ENCODE results near the gene RFESD.
"Not testable (repeated sequence)": the region's sequence is repeated elsewhere in the genome, so short reads cannot be mapped to it uniquely, and the experiment has no call there.

The RFESD gene

GRCh38 chr5:95664204-95664786 lies 17.7 kb downstream of the RFESD start:
- DNase-seq (ENCODE audit: low spot score) = peak; percentile 49

GRCh38 chr5:95667061-95667618 lies 20.6 kb downstream of the RFESD start:
- DNase-seq (ENCODE audit: low spot score) = no peak

- DNase-seq (ENCODE audit: low spot score) = no peak
Observed at GRCh38 chr5:95667678-95668077, 21.1 kb downstream of the RFESD start.

GRCh38 chr5:95668216-95668615 lies 21.6 kb downstream of the RFESD start:
- no peak for DNase-seq (ENCODE audit: low spot score)

- DNase-seq (ENCODE audit: low spot score) = no peak
Observed at GRCh38 chr5:95668728-95669127, 22.2 kb downstream of the RFESD start.

- no peak for DNase-seq (ENCODE audit: low spot score)
Observed at GRCh38 chr5:95669540-95669939, 23.0 kb downstream of the RFESD start.

GRCh38 chr5:95669985-95670384 lies 23.4 kb downstream of the RFESD start:
- DNase-seq (ENCODE audit: low spot score) = no peak

- DNase-seq (ENCODE audit: low spot score) = no peak
Observed at GRCh38 chr5:95670568-95670967, 24.0 kb downstream of the RFESD start.

GRCh38 chr5:95671826-95672225 lies 25.2 kb downstream of the RFESD start:
- DNase-seq (ENCODE audit: low spot score) = no peak

GRCh38 chr5:95672641-95673040 lies 26.1 kb downstream of the RFESD start:
- DNase-seq (ENCODE audit: low spot score) = no peak

GRCh38 chr5:95673081-95673480 lies 26.5 kb downstream of the RFESD start:
- DNase-seq (ENCODE audit: low spot score) = no peak

- no peak for DNase-seq (ENCODE audit: low spot score)
Observed at GRCh38 chr5:95682891-95683290, 36.3 kb downstream of the RFESD start, which contains the start of gene SPATA9. TSS of gene SPATA9 (minus strand) at chr5:95682991. CDS start at chr5:95682854, 137 bp downstream.

- DNase-seq (ENCODE audit: low spot score) = no peak
Observed at GRCh38 chr5:95684361-95684760, 37.8 kb downstream of the RFESD start.

- DNase-seq (ENCODE audit: low spot score) = no peak
Observed at GRCh38 chr5:95686651-95687050, 40.1 kb downstream of the RFESD start.

- DNase-seq (ENCODE audit: low spot score) = no peak
Observed at GRCh38 chr5:95689680-95690079, 43.1 kb downstream of the RFESD start.

- no peak for DNase-seq (ENCODE audit: low spot score)
Observed at GRCh38 chr5:95690333-95690732, 43.8 kb downstream of the RFESD start.

- no peak for DNase-seq (ENCODE audit: low spot score)
Observed at GRCh38 chr5:95697781-95698681, 51.5 kb downstream of the RFESD start.

GRCh38 chr5:95699337-95699736 lies 52.8 kb downstream of the RFESD start:
- DNase-seq (ENCODE audit: low spot score) = no peak

- DNase-seq (ENCODE audit: low spot score) = no peak
Observed at GRCh38 chr5:95701074-95701473, 54.5 kb downstream of the RFESD start.

GRCh38 chr5:95704150-95704549 lies 57.6 kb downstream of the RFESD start:
- no peak for DNase-seq (ENCODE audit: low spot score)

GRCh38 chr5:95706196-95706595 lies 59.6 kb downstream of the RFESD start:
- not testable (repeated sequence) for DNase-seq (ENCODE audit: low spot score)

GRCh38 chr5:95707055-95707454 lies 60.5 kb downstream of the RFESD start:
- DNase-seq (ENCODE audit: low spot score) = no peak

Data from RKO (cell line).